Trophoblast cell (in vitro differentiated cells and primary cell): ENCODE measurements around the gene WFDC2.
"Not testable (repeated sequence)": the region's sequence is repeated elsewhere in the genome, so short reads cannot be mapped to it uniquely, and the experiment has no call there.

ENCODE experiments used
- DNase-seq, 2 donors: peaks; one replicate each; pipeline ENCODE4 v3.0.0-alpha.2; 2016
- H2AFZ ChIP-seq: 2 replicates; pipeline ENCODE4 v1.6.1; 2013; ENCODE audit warnings: low read length, moderate library complexity, mild to moderate bottlenecking; ENCODE audit not compliant: insufficient read depth, poor library complexity
- H2AK5ac ChIP-seq: 2 replicates; pipeline ENCODE4 v1.6.1; 2013; ENCODE audit warnings: mild to moderate bottlenecking, low read length
- H2BK120ac ChIP-seq: 2 replicates; pipeline ENCODE4 v1.6.1; 2013; ENCODE audit warnings: low read length, mild to moderate bottlenecking, moderate library complexity; ENCODE audit not compliant: insufficient read depth, poor library complexity
- H2BK12ac ChIP-seq: 2 replicates; pipeline ENCODE4 v1.6.1; 2013; ENCODE audit warnings: mild to moderate bottlenecking, low read length, moderate library complexity
- H2BK5ac ChIP-seq: 2 replicates; pipeline ENCODE4 v1.6.1; 2013; ENCODE audit warnings: low read length, low read depth, moderate library complexity, mild to moderate bottlenecking; ENCODE audit not compliant: poor library complexity
- H3K14ac ChIP-seq: 2 replicates; pipeline ENCODE4 v1.6.1; 2013; ENCODE audit warnings: mild to moderate bottlenecking, low read length
- H3K18ac ChIP-seq: 2 replicates; pipeline ENCODE4 v1.6.1; 2013; ENCODE audit warnings: mild to moderate bottlenecking, low read length
- H3K23ac ChIP-seq: 2 replicates; pipeline ENCODE4 v1.6.1; 2013; ENCODE audit warnings: low read length
- H3K27ac ChIP-seq: 2 replicates; pipeline ENCODE4 v1.5.1; 2013; ENCODE audit warnings: low read depth, mild to moderate bottlenecking, inconsistent platforms, low read length, moderate library complexity
- H3K27me3 ChIP-seq: 2 replicates; pipeline ENCODE4 v1.6.1; 2013; ENCODE audit warnings: inconsistent platforms, mild to moderate bottlenecking, low read length, moderate library complexity; ENCODE audit not compliant: insufficient read depth
- H3K36me3 ChIP-seq, 2 experiments: 1 replicate in 1 of 2; 2 replicates in 1 of 2; pipeline ENCODE4 v1.6.1; 2013; ENCODE audit warnings: low read length in 2 of 2, mild to moderate bottlenecking in 2 of 2, moderate library complexity in 1 of 2; ENCODE audit not compliant: insufficient read depth in 2 of 2, control insufficient read depth in 1 of 2
- H3K4ac ChIP-seq: 2 replicates; pipeline ENCODE4 v1.6.1; 2013; ENCODE audit warnings: low read depth, mild to moderate bottlenecking, low read length, moderate library complexity
- H3K4me1 ChIP-seq, 2 experiments: 1 replicate in 1 of 2; 2 replicates in 1 of 2; pipeline ENCODE4 v1.6.1; 2013; ENCODE audit warnings: low read length in 2 of 2, mild to moderate bottlenecking in 2 of 2, moderate library complexity in 1 of 2; ENCODE audit not compliant: insufficient read depth in 2 of 2, control insufficient read depth in 1 of 2
- H3K4me2 ChIP-seq: 2 replicates; pipeline ENCODE4 v1.6.1; 2013; ENCODE audit warnings: inconsistent platforms, mild to moderate bottlenecking, low read length, moderate library complexity
- H3K4me3 ChIP-seq: 2 replicates; pipeline ENCODE4 v1.5.1; 2013; ENCODE audit warnings: mild to moderate bottlenecking, low read depth, low read length, inconsistent platforms
- H3K79me1 ChIP-seq: one replicate; pipeline ENCODE4 v1.6.1; 2013; ENCODE audit warnings: low read length
- H3K79me2 ChIP-seq: 2 replicates; pipeline ENCODE4 v1.6.1; 2013; ENCODE audit warnings: low read length, mild to moderate bottlenecking; ENCODE audit not compliant: control insufficient read depth, insufficient read depth, poor library complexity
- H3K9ac ChIP-seq: 2 replicates; pipeline ENCODE4 v1.6.1; 2013; ENCODE audit warnings: mild to moderate bottlenecking, low read length
- H3K9me3 ChIP-seq: 2 replicates; pipeline ENCODE4 v1.6.1; 2013; ENCODE audit warnings: low read depth, mild to moderate bottlenecking, control low read depth, inconsistent platforms, low read length; ENCODE audit not compliant: insufficient read depth
- H4K12ac ChIP-seq: 2 replicates; pipeline ENCODE4 v1.6.1; 2013; ENCODE audit warnings: low read depth, mild to moderate bottlenecking, low read length, moderate library complexity
- H4K8ac ChIP-seq: 2 replicates; pipeline ENCODE4 v1.6.1; 2013; ENCODE audit warnings: low read depth, mild to moderate bottlenecking, low read length, moderate library complexity
- H4K91ac ChIP-seq: one replicate; pipeline ENCODE4 v1.6.1; 2013; ENCODE audit warnings: low read depth, mild to moderate bottlenecking, low read length, moderate library complexity
- WGBS: extraction: QIAGEN DNeasy Blood & Tissue Kit; methylation state at CpG from one replicate; pipeline ENCODE4 v1.1.7; 2013; ENCODE audit warnings: missing lambda C conversion rate; ENCODE audit not compliant: insufficient read length, insufficient coverage; ENCODE audit errors: extremely low coverage; 5-methylcytosine and 5-hydroxymethylcytosine counted together

The WFDC2 gene

DNA sequence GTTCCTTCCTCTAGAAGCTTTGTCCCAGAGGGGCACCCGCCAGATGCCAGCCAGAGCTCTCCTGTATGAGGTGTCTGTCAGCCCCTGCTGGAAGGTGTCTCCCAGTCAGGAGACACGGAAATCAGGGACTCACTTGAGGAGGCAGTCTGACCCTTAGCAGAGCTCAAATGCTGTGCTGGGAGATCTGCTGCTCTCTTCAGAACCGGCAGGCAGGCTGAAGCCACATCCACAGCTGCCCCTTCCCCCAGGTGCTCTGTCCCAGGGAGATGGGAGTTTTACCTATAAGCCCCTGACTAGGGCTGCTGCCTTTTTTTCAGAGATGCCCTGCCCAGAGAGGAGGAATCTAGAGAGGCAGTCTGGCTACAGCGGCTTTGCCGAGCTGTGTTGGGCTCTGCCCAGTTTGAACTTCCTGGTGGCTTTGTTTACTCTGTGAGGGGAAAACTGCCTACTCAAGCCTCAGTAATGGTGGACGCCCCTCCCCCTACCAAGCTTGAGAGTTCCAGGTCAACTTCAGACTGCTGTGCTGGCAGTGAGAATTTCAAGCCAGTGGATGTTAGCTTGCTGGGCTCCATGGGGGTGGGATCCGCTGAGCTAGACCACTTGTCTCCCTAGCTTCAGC lies 8.1 kb downstream of the WFDC2 start:
- not testable (repeated sequence) for H4K91ac ChIP-seq, H3K9ac ChIP-seq, H2BK5ac ChIP-seq, H4K8ac ChIP-seq, H3K79me2 ChIP-seq, H3K23ac ChIP-seq, H3K18ac ChIP-seq, H3K14ac ChIP-seq, H2AK5ac ChIP-seq, H3K4me1 ChIP-seq, H3K27ac ChIP-seq, H3K4me2 ChIP-seq, H4K12ac ChIP-seq, H3K4me3 ChIP-seq, H2BK120ac ChIP-seq, H3K9me3 ChIP-seq, H2BK12ac ChIP-seq, DNase-seq, H2AFZ ChIP-seq, H3K79me1 ChIP-seq, H3K27me3 ChIP-seq, H3K4ac ChIP-seq, H3K36me3 ChIP-seq
- WGBS = no CpG with 5 or more reads among the region's 7 CpGs

DNA sequence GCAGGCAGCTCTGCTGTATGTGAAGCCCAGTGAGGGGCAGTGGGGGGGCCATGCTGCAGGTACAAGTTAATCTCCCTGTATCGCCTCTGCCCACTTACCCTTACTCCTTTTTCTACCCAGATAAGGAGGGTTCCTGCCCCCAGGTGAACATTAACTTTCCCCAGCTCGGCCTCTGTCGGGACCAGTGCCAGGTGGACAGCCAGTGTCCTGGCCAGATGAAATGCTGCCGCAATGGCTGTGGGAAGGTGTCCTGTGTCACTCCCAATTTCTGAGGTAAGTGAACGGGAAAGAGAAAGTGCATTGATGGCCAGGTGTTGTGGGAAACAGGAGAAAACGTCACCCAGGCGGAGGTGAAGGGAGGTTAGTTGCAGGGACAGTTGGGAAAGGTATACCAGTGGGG lies 10.3 kb downstream of the WFDC2 start:
- no peak overlapping the region for H2BK12ac ChIP-seq
- H3K4ac ChIP-seq = no peak overlapping the region
- H3K79me2 ChIP-seq = no peaks in the 10 kb centered on the region
- no peaks in the 10 kb centered on the region for H3K27me3 ChIP-seq
- H3K9me3 ChIP-seq = no peaks in the 10 kb centered on the region
- no peak overlapping the region for H3K9ac ChIP-seq
- H3K18ac ChIP-seq = no peak overlapping the region
- H4K12ac ChIP-seq = no peak overlapping the region
- H3K27ac ChIP-seq = no peak overlapping the region
- no peak overlapping the region for H2BK120ac ChIP-seq
- no peaks in the 10 kb centered on the region for H3K79me1 ChIP-seq
- no peak overlapping the region for H4K8ac ChIP-seq
- peaks cover 0 to 1% of the 10 kb centered on the region in 2 experiments for H3K36me3 ChIP-seq
- no peak overlapping the region for H3K14ac ChIP-seq
- H2BK5ac ChIP-seq = no peak overlapping the region
- no peak overlapping the region for H3K4me3 ChIP-seq
- no peak overlapping the region for H3K4me2 ChIP-seq
- H3K23ac ChIP-seq = no peak overlapping the region
- no peak for DNase-seq
- no peaks in the 10 kb centered on the region for H3K4me1 ChIP-seq
- H2AK5ac ChIP-seq = no peak overlapping the region
- H4K91ac ChIP-seq = no peak overlapping the region
- WGBS = no CpG with 5 or more reads among the region's 7 CpGs
- H2AFZ ChIP-seq = no peak overlapping the region

DNA sequence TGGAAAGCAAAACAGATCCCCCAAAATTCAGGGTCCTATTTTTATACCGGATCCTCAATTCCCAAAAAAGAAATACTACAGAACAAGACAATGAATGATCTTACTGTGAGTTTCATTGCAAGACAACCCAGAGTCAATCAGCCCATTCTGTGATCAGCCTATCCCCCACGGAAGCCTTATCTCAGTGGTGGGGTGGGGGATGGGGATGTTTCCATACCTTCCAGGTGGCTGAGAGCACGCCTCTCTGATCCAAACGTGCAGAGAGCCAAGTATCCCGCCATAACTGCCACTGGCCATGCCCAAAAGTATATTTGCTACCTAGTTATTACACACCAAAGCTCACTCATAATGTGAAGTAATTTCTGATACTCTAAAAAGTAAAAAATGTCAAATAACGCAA lies 15.1 kb downstream of the WFDC2 start:
- Histone ChIP-seq H2BK12ac (no peak overlapping the region), H2AK5ac (no peak overlapping the region), H3K18ac (no peak overlapping the region), H3K27me3 (no peaks in the 10 kb centered on the region), H3K4me3 (no peak overlapping the region), H2AFZ (no peak overlapping the region), H3K36me3 (no peaks in the 10 kb centered on the region), H4K12ac (no peak overlapping the region), H3K23ac (no peak overlapping the region), H2BK5ac (no peak overlapping the region), H3K9me3 (peaks cover 2% of the 10 kb centered on the region), H3K79me1 (peaks cover 1% of the 10 kb centered on the region), H4K91ac (no peak overlapping the region), H3K14ac (no peak overlapping the region), H3K9ac (no peak overlapping the region), H3K4me1 (peaks cover 5 to 9% of the 10 kb centered on the region in 2 experiments), H2BK120ac (no peak overlapping the region), H3K4me2 (no peak overlapping the region), H4K8ac (no peak overlapping the region), H3K79me2 (no peaks in the 10 kb centered on the region), H3K27ac (no peak overlapping the region), H3K4ac (no peak overlapping the region)
- WGBS = no CpG with 5 or more reads among the region's 6 CpGs
- no peak for DNase-seq

DNA sequence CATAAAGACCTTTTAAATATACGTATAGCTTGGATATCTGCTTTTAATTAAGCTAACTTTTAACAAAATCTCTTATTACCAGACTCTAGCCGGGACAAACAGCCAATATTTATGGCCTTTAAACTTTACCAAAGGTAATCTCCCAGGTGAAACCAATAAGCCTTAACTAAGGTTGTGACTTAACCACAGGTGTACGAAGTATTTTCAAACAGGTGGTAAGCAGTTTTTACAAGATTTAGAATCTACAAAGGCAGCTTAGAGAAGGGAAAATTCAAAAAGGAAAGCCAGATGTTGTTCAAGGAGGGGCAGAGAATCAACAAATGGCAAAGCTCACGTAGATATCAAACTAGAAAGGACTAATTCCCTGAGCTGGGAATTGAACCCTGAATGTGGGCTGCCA lies 15.8 kb downstream of the WFDC2 start:
- H2BK5ac ChIP-seq = no peak overlapping the region
- no peak overlapping the region for H3K4ac ChIP-seq
- H4K12ac ChIP-seq = no peak overlapping the region
- no peak overlapping the region for H3K23ac ChIP-seq
- H2AFZ ChIP-seq = no peak overlapping the region
- no peak overlapping the region for H3K4me2 ChIP-seq
- no CpG with 5 or more reads among the region's 4 CpGs for WGBS
- H3K27ac ChIP-seq = no peak overlapping the region
- no peak for DNase-seq
- no peak overlapping the region for H3K9ac ChIP-seq
- peaks cover 5 to 9% of the 10 kb centered on the region in 2 experiments for H3K4me1 ChIP-seq
- no peak overlapping the region for H3K4me3 ChIP-seq
- H2BK12ac ChIP-seq = no peak overlapping the region
- no peak overlapping the region for H4K8ac ChIP-seq
- H3K9me3 ChIP-seq = peaks cover 2% of the 10 kb centered on the region
- H3K27me3 ChIP-seq = no peaks in the 10 kb centered on the region
- peaks cover 1% of the 10 kb centered on the region for H3K79me1 ChIP-seq
- no peaks in the 10 kb centered on the region for H3K79me2 ChIP-seq
- H3K18ac ChIP-seq = no peak overlapping the region
- no peak overlapping the region for H2BK120ac ChIP-seq
- H3K14ac ChIP-seq = no peak overlapping the region
- H3K36me3 ChIP-seq = no peaks in the 10 kb centered on the region
- H2AK5ac ChIP-seq = no peak overlapping the region
- no peak overlapping the region for H4K91ac ChIP-seq
